ENCODE data around the gene RIPPLY3.

- TF ChIP-seq CTCF (IDR thresholded peaks at IDR 0.05) (no peak), POLR2A (IDR thresholded peaks at IDR 0.05) (no peak), POLR2AphosphoS5 (IDR thresholded peaks at IDR 0.05) (no peak)
These were observed 37.5 kb upstream of the RIPPLY3 start for GRCh38 chr21:36968976-36969375.

Data from stomach (tissue), 4 donors.